Mesenchymal stem cell (in vitro differentiated cells and primary cell): ENCODE results near the gene CIAO3.

Experiments
- DNase-seq: peaks from one replicate; pipeline ENCODE4 v3.0.0-alpha.2; 2013
- H2AFZ ChIP-seq: one replicate; pipeline ENCODE4 v1.6.1; 2013; ENCODE audit warnings: low read depth, mild to moderate bottlenecking, control low read depth, inconsistent platforms, low read length, moderate library complexity
- H2AK5ac ChIP-seq: 2 replicates; pipeline ENCODE4 v1.6.1; 2013; ENCODE audit warnings: low read length, moderate library complexity, mild to moderate bottlenecking, inconsistent platforms; ENCODE audit not compliant: severe bottlenecking
- H2BK120ac ChIP-seq: one replicate; pipeline ENCODE4 v1.6.1; 2013; ENCODE audit warnings: low read depth, mild to moderate bottlenecking, inconsistent platforms, low read length, moderate library complexity
- H2BK12ac ChIP-seq, 2 experiments: one replicate each; pipeline ENCODE4 v1.6.1; 2013; ENCODE audit warnings: inconsistent platforms in 2 of 2, low read length in 2 of 2, mild to moderate bottlenecking in 2 of 2, moderate library complexity in 2 of 2, control low read depth in 1 of 2
- H2BK15ac ChIP-seq: one replicate; pipeline ENCODE4 v1.6.1; 2013; ENCODE audit warnings: mild to moderate bottlenecking, low read depth, inconsistent platforms; ENCODE audit not compliant: poor library complexity, severe bottlenecking
- H2BK5ac ChIP-seq: 2 replicates; pipeline ENCODE4 v1.6.1; 2013; ENCODE audit warnings: low read depth, mild to moderate bottlenecking, low read length, control low read depth, inconsistent platforms; ENCODE audit not compliant: poor library complexity, severe bottlenecking
- H3K14ac ChIP-seq, 2 experiments: one replicate each; pipeline ENCODE4 v1.6.1; 2013; ENCODE audit warnings: inconsistent platforms in 2 of 2, low read length in 2 of 2, control low read depth in 1 of 2, mild to moderate bottlenecking in 1 of 2, moderate library complexity in 1 of 2
- H3K18ac ChIP-seq, 2 experiments: one replicate each; pipeline ENCODE4 v1.6.1; 2013; ENCODE audit warnings: inconsistent platforms in 2 of 2, low read length in 2 of 2, control low read depth in 1 of 2, low read depth in 1 of 2, mild to moderate bottlenecking in 1 of 2
- H3K23ac ChIP-seq, 2 experiments: one replicate each; pipeline ENCODE4 v1.6.1; 2013; ENCODE audit warnings: inconsistent platforms in 2 of 2, low read length in 2 of 2, mild to moderate bottlenecking in 2 of 2, moderate library complexity in 2 of 2, control low read depth in 1 of 2
- H3K27ac ChIP-seq: 2 replicates; pipeline ENCODE4 v1.5.1; 2013; ENCODE audit warnings: mild to moderate bottlenecking, moderate library complexity, low read length, control low read depth, inconsistent platforms; ENCODE audit not compliant: poor library complexity, severe bottlenecking
- H3K27me3 ChIP-seq, 2 experiments: 2 replicates each; pipeline versions ENCODE4 v1.6.1 to v1.7.0; 2013; ENCODE audit warnings: low read length in 2 of 2, mild to moderate bottlenecking in 2 of 2, moderate library complexity in 2 of 2, control low read depth in 1 of 2, inconsistent platforms in 1 of 2; ENCODE audit not compliant: control insufficient read depth in 1 of 2, insufficient read depth in 1 of 2
- H3K36me3 ChIP-seq, 2 experiments: 2 replicates each; pipeline versions ENCODE4 v1.6.1 to v1.7.0; 2013; ENCODE audit warnings: low read length in 2 of 2, control low read depth in 1 of 2, inconsistent platforms in 1 of 2, low read depth in 1 of 2, mild to moderate bottlenecking in 1 of 2; ENCODE audit not compliant: insufficient read depth in 2 of 2, control insufficient read depth in 1 of 2
- H3K4ac ChIP-seq, 2 experiments: one replicate each; pipeline ENCODE4 v1.6.1; 2013; ENCODE audit warnings: inconsistent platforms in 2 of 2, low read length in 2 of 2, mild to moderate bottlenecking in 2 of 2, moderate library complexity in 2 of 2, control low read depth in 1 of 2, low read depth in 1 of 2
- H3K4me1 ChIP-seq: 2 replicates; pipeline ENCODE4 v1.6.1; 2013; ENCODE audit warnings: low read depth, low read length, control low read depth; ENCODE audit not compliant: control insufficient read depth, insufficient read depth
- H3K4me2 ChIP-seq: 2 replicates; pipeline ENCODE4 v1.6.1; 2013; ENCODE audit warnings: low read length, mild to moderate bottlenecking, inconsistent platforms; ENCODE audit not compliant: poor library complexity, severe bottlenecking
- H3K4me3 ChIP-seq, 2 experiments: 2 replicates each; pipeline versions ENCODE4 v1.5.1 to v1.7.0; 2013; ENCODE audit warnings: low read length in 2 of 2, mild to moderate bottlenecking in 2 of 2, control low read depth in 1 of 2, low read depth in 1 of 2; ENCODE audit not compliant: insufficient read depth in 1 of 2
- H3K79me1 ChIP-seq: replicated peaks from 2 replicates; pipeline ENCODE4 v1.6.1; 2013; ENCODE audit warnings: mild to moderate bottlenecking, control low read depth, low read length, inconsistent platforms; ENCODE audit not compliant: poor library complexity, severe bottlenecking
- H3K9ac ChIP-seq: 2 replicates; pipeline ENCODE4 v1.7.0; 2013; ENCODE audit warnings: mild to moderate bottlenecking, low read length, moderate library complexity
- H3K9me3 ChIP-seq: 2 replicates; pipeline ENCODE4 v1.7.0; 2013; ENCODE audit warnings: mild to moderate bottlenecking, low read length; ENCODE audit not compliant: control insufficient read depth
- H4K8ac ChIP-seq: one replicate; pipeline ENCODE4 v1.6.1; 2013; ENCODE audit warnings: inconsistent platforms, mild to moderate bottlenecking, low read length, moderate library complexity
- H4K91ac ChIP-seq: one replicate; pipeline ENCODE4 v1.6.1; 2013; ENCODE audit warnings: mild to moderate bottlenecking, low read length, inconsistent platforms
- WGBS: methylation state at CpG from one replicate; pipeline ENCODE4 v1.1.7; 2013; ENCODE audit warnings: mixed read lengths; 5-methylcytosine and 5-hydroxymethylcytosine counted together

CIAO3 gene

GRCh38 chr16:724188-725040 lies 16.4 kb downstream of the CIAO3 start:
- H2BK12ac ChIP-seq: no peak overlapping the region
- no peak overlapping the region for H3K4ac ChIP-seq
- no peak for DNase-seq
- no peak overlapping the region for H3K23ac ChIP-seq
- no peak overlapping the region for H3K9ac ChIP-seq
- peaks cover 12% of the 10 kb centered on the region for H3K79me1 ChIP-seq
- H3K4me3 ChIP-seq: no peak overlapping the region
- H4K8ac ChIP-seq: no peak overlapping the region
- peaks cover 59% of the 10 kb centered on the region for H3K4me1 ChIP-seq
- no peak overlapping the region for H2AFZ ChIP-seq
- no peak overlapping the region for H2BK5ac ChIP-seq
- peaks cover 0 to 19% of the 10 kb centered on the region in 2 experiments for H3K27me3 ChIP-seq
- H4K91ac ChIP-seq: no peak overlapping the region
- 85% methylated on average over 29 of the region's 29 CpGs for WGBS
- peaks cover 0 to 29% of the 10 kb centered on the region in 2 experiments for H3K36me3 ChIP-seq
- H2AK5ac ChIP-seq: no peak overlapping the region
- H3K4me2 ChIP-seq: no peak overlapping the region
- H3K18ac ChIP-seq: no peak overlapping the region
- H2BK120ac ChIP-seq: no peak overlapping the region
- no peak overlapping the region for H2BK15ac ChIP-seq
- no peak overlapping the region for H3K27ac ChIP-seq
- H3K9me3 ChIP-seq: no peaks in the 10 kb centered on the region
- H3K14ac ChIP-seq: no peak overlapping the region

- Histone ChIP-seq H3K27ac (no peak overlapping the region), H3K9ac (no peak overlapping the region), H3K14ac (no peak overlapping the region), H2BK120ac (no peak overlapping the region), H2BK5ac (no peak overlapping the region), H3K9me3 (no peaks in the 10 kb centered on the region), H2AFZ (no peak overlapping the region), H2BK15ac (no peak overlapping the region), H4K8ac (no peak overlapping the region), H3K4me3 (no peak overlapping the region), H3K18ac (no peak overlapping the region), H3K23ac (no peak overlapping the region), H4K91ac (no peak overlapping the region), H3K79me1 (peaks cover 16% of the 10 kb centered on the region), H3K4me2 (no peak overlapping the region), H3K27me3 (peaks cover 0 to 19% of the 10 kb centered on the region in 2 experiments), H3K4me1 (peaks cover 57% of the 10 kb centered on the region), H2BK12ac (no peak overlapping the region), H3K36me3 (peaks cover 0 to 24% of the 10 kb centered on the region in 2 experiments), H2AK5ac (no peak overlapping the region), H3K4ac (no peak overlapping the region)
- no peak for DNase-seq
- 93% methylated on average over 9 of the region's 9 CpGs for WGBS
Observed at GRCh38 chr16:723695-724094, 17.1 kb downstream of the CIAO3 start.

GRCh38 chr16:722835-723633 lies 17.8 kb downstream of the CIAO3 start:
- Histone ChIP-seq H3K27ac (no peak overlapping the region), H3K79me1 (peaks cover 22% of the 10 kb centered on the region), H3K9me3 (no peaks in the 10 kb centered on the region), H3K36me3 (peaks cover 0 to 30% of the 10 kb centered on the region in 2 experiments), H2BK5ac (no peak overlapping the region), H3K4ac (no peak overlapping the region), H2AFZ (no peak overlapping the region), H4K8ac (no peak overlapping the region), H3K23ac (no peak overlapping the region), H3K18ac (no peak overlapping the region), H4K91ac (no peak overlapping the region), H3K4me2 (no peak overlapping the region), H3K27me3 (peaks cover 0 to 19% of the 10 kb centered on the region in 2 experiments), H3K4me1 (peaks cover 53% of the 10 kb centered on the region), H2AK5ac (no peak overlapping the region), H2BK15ac (no peak overlapping the region), H3K9ac (no peak overlapping the region), H3K4me3 (no peak overlapping the region), H3K14ac (no peak overlapping the region), H2BK12ac (no peak overlapping the region), H2BK120ac (no peak overlapping the region)
- WGBS: 95% methylated on average over 22 of the region's 24 CpGs
- DNase-seq: no peak
